ENCODE measurements around the gene CDC37. TPM values are rescaled to one million over a fixed set of nuclear protein-coding genes. Genes with fewer than 3 reads are reported as not detected.
"Not testable (repeated sequence)": the region's sequence is repeated elsewhere in the genome, so short reads cannot be mapped to it uniquely, and the experiment has no call there.

CDC37 gene
- total RNA-seq, 2 experiments from 2014 or later = 239 to 244 TPM

DNA sequence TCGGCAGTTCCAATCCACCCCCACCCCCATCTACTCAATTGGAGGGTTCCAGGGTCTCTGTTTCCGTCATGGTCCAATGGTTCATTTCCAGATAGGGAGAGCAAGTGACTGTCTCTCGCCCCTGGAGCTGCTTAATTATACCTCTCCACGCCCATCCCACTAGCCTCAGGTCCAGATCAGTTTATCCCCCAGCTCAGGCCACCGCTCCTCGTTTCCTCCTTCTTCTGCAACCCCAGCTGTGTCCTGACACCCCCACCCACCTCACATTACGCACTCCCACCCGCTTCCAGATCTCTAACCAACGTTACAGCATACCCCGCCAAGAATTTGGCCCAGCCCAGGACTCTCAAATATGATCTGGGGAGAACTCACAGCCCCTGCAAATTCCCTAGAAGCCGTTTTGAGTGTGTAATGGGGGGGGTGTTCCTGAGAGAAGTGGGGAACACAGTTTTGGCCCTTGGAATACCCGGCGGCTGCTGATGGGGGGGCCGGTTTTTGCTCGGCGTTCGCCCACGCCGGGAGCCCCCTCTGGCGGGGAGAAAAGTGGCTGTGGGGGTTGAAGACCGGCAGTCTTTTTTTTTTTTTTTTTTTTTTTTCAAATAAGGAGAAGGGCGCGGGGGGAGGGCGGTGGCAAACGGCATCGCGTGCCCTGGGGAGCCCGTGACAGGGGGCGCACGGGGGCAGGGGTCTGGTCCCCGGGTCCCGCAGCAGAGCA lies 15.3 kb upstream of the CDC37 start:
- ChIA-PET POLR2A (interaction anchor here (1.0 to 27.4 kb wide), 7 partner anchors 6 to 148 kb away, joined by 3 to 780 read pairs (median 4); partner anchors contain the start of genes CDC37, ICAM1, PDE4A and RAVER1), CTCF (interaction anchor here (0.6 to 22.3 kb wide), 9 partner anchors 4 to 446 kb away, joined by 3 to 707 read pairs (median 4); partner anchors contain the start of genes CDC37 and PDE4A)
- Mint-ChIP-seq H3K4me3 (peak overlapping the region; percentile 82), H3K4me1 (peaks cover 77% of the 10 kb centered on the region), H3K36me3 (ENCODE audit: low read depth) (peaks cover 31% of the 10 kb centered on the region), H3K27ac (peak overlapping the region; percentile 61), H3K27me3 (peaks cover 27% of the 10 kb centered on the region), H3K9me3 (no peaks in the 10 kb centered on the region)
- no peak for DNase-seq

DNA sequence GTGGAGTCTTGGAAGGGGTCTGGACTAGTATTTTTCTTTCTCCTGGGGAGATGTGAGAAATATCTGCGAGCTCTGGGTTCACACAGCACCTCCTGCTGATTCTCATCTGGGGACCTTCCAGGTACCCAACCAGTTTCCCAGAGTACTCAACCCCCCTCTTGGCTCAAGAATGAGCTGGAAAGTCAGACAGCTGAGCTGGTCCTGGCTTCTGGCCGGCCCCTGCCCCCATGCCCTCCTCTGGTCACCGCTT lies 14.8 kb upstream of the CDC37 start:
- Mint-ChIP-seq H3K9me3 (no peaks in the 10 kb centered on the region), H3K27me3 (peaks cover 26% of the 10 kb centered on the region), H3K4me3 (peak overlapping the region; percentile 82), H3K36me3 (ENCODE audit: low read depth) (peaks cover 27% of the 10 kb centered on the region), H3K27ac (peak overlapping the region; percentile 61), H3K4me1 (peaks cover 76% of the 10 kb centered on the region)
- DNase-seq = no peak
- CTCF ChIA-PET = interaction anchor here (0.6 to 22.3 kb wide), 9 partner anchors 4 to 446 kb away, joined by 3 to 707 read pairs (median 4); partner anchors contain the start of genes CDC37 and PDE4A
- POLR2A ChIA-PET = interaction anchor here (1.0 to 27.4 kb wide), 7 partner anchors 7 to 148 kb away, joined by 3 to 780 read pairs (median 4); partner anchors contain the start of genes CDC37, ICAM1, PDE4A and RAVER1

DNA sequence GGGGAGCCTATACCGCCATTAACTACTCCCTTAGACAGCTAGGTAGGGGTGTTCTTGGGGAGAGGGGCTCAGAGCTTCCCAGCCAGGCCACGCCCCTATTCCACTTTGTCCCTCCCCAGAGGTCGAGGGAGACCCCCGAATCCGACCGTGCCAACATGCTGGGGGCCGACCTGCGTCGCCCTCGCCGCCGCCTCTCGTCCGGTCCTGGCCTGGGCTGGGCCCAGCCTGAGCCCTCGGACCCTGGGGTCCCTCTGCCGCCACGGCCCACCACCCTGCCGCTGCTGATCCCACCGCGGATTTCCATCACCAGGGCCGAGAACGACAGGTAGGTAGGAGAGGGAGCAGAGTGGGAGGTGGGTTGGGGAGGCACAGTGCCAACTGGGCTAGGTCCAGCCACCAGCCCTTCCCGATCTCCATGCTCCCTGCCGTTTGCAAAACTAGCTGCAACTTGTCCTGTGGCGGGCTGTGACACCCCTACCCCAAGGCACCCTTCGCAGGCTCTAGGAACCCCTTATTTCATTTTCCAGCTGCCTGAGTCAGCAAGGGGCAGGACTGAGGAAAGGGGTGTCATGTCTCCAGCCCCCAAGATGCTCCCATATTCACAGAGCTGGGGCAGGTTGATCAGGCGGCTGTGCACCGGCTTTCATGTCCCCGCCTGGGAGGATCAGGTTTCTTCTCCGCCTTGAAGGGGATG lies 14.3 kb upstream of the CDC37 start:
- Mint-ChIP-seq H3K27ac (peak overlapping the region; percentile 61), H3K4me1 (peaks cover 74% of the 10 kb centered on the region), H3K9me3 (no peaks in the 10 kb centered on the region), H3K27me3 (peaks cover 26% of the 10 kb centered on the region), H3K36me3 (ENCODE audit: low read depth) (peaks cover 27% of the 10 kb centered on the region), H3K4me3 (peak overlapping the region; percentile 82)
- CTCF ChIA-PET = interaction anchor here (0.6 to 22.3 kb wide), 10 partner anchors 4 to 447 kb away, joined by 3 to 707 read pairs (median 4); partner anchors contain the start of genes CDC37, ICAM1, PDE4A and TYK2
- POLR2A ChIA-PET = interaction anchor here (1.0 to 27.4 kb wide), 6 partner anchors 7 to 147 kb away, joined by 3 to 780 read pairs (median 4); partner anchors contain the start of genes CDC37, ICAM1, PDE4A and RAVER1
- no peak for DNase-seq

DNA sequence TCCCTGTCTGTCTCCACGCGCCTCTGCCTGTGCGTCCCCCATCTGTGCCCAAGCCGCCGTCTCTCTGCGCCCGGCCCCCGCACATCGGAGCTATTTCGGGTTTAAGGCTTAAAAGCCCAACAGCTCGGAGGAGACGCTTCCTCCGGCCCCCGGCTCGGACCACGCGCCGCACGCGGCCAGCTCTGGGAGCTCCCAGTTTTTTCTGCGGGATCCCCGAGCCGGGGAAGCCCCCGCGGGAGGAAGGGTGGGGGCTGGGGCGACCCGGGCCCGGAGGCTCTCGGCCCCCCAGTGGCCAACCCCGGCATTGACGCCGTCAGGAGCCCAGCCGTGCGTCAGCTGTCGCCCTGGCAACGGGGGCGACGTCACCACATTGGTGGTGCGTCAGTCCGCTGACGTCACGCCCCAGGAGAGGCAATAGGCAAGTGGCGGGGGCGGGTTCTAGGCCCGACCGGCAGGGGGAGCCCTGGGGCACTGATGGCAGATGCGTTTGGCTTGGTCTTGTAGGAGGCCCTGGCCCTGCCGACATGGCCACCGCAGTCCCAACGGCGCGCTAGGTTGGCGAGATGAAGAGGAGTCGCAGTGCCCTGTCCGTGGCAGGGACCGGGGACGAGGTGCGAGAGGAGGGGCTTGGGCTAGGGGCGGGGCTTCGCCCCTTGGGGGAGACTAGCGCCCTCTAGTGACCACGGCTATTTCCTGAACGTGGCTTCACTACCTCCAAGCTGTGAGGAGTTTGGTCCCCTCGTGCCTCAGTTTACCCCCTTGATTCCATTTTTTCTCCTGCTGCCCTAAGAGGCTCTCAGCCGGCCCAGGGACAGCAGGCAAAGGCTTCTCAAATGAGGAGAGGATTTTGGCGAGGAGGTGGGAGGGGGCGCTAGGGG lies 13.3 kb upstream of the CDC37 start:
- peak overlapping the region; percentile 88 for H3K27ac Mint-ChIP-seq
- no peaks in the 10 kb centered on the region for H3K9me3 Mint-ChIP-seq
- peaks cover 21% of the 10 kb centered on the region for H3K36me3 Mint-ChIP-seq (ENCODE audit: low read depth)
- H3K4me1 Mint-ChIP-seq = peaks cover 74% of the 10 kb centered on the region
- ChIA-PET CTCF (interaction anchor here (0.6 to 22.3 kb wide), 14 partner anchors 6 to 312 kb away, joined by 3 to 707 read pairs (median 4); partner anchors contain the start of genes CDC37, ICAM1, PDE4A and TYK2), POLR2A (interaction anchor here (0.8 to 27.4 kb wide), 5 partner anchors 7 to 153 kb away, joined by 3 to 780 read pairs (median 4); partner anchors contain the start of genes CDC37, PDE4A, RAVER1 and TYK2)
- peaks cover 19% of the 10 kb centered on the region for H3K27me3 Mint-ChIP-seq
- peak overlapping the region; percentile 73 for H3K4me3 Mint-ChIP-seq
- peak; percentile 98 for DNase-seq

DNA sequence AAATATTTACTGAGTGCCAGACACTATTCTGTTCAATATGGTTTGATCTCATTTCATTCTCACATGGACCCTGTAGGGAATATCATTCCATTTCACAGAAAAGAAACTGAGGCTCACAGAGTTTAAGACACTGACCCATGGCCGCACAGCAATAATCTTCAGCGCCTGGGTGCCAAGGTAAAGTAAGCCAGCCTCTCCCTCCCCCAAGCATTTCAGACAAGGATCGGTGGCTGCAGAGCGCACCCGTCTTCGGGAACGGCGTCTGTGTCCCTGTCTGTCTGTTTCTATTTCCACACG lies 12.7 kb upstream of the CDC37 start:
- Mint-ChIP-seq H3K36me3 (ENCODE audit: low read depth) (peaks cover 16% of the 10 kb centered on the region), H3K27ac (peak overlapping the region; percentile 88), H3K4me1 (peaks cover 74% of the 10 kb centered on the region), H3K4me3 (peak overlapping the region; percentile 73), H3K27me3 (peaks cover 17% of the 10 kb centered on the region), H3K9me3 (no peaks in the 10 kb centered on the region)
- no peak for DNase-seq
- CTCF ChIA-PET = interaction anchor here (0.6 to 22.3 kb wide), 11 partner anchors 6 to 223 kb away, joined by 3 to 707 read pairs (median 4); partner anchors contain the start of genes CDC37, ICAM1 and PDE4A
- POLR2A ChIA-PET = interaction anchor here (1.0 to 27.4 kb wide), 3 partner anchors 6 to 35 kb away, joined by 3 to 780 read pairs (median 780); partner anchors contain the start of genes CDC37, PDE4A and TYK2

- DNase-seq = peak; percentile 51
- Mint-ChIP-seq H3K27ac (peak overlapping the region; percentile 95), H3K36me3 (ENCODE audit: low read depth) (peaks cover 30% of the 10 kb centered on the region), H3K4me3 (peak overlapping the region; percentile 52), H3K27me3 (peaks cover 3% of the 10 kb centered on the region), H3K4me1 (peaks cover 86% of the 10 kb centered on the region), H3K9me3 (no peaks in the 10 kb centered on the region)
- ChIA-PET CTCF (interaction anchor here (0.8 to 22.3 kb wide), 10 partner anchors 4 to 157 kb away, joined by 3 to 707 read pairs (median 4); partner anchors contain the start of genes CDC37, CDKN2D and PDE4A), POLR2A (interaction anchor here (0.8 to 27.4 kb wide), 8 partner anchors 3 to 191 kb away, joined by 3 to 780 read pairs (median 8); partner anchors contain the start of genes CDC37, ICAM1, KEAP1 and KRI1)
Measured at GRCh38 chr19:10412257-10412977, 9.1 kb upstream of the CDC37 start.

DNA sequence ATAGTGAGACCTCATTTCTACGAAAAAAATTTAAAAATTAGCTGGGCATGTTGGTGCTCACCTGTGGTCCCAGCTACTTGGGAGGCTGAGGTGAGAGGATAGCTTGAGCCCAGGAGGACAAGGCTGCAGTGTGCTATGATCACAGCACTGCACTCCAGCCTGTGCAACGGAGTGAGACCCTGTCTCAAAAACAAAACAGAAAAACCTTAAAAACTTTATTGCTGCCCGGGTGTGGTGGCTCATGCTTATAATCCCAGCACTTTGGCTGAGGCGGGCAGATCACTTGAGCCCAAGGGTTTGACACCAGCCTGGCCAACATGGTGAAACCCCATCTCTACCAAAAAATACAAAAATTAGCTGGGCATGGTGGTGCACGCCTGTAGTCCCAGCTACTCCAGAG lies 7.9 kb upstream of the CDC37 start:
- not testable (repeated sequence) for H3K9me3 Mint-ChIP-seq, H3K27me3 Mint-ChIP-seq, DNase-seq
- POLR2A ChIA-PET = interaction anchor here (1.3 to 27.4 kb wide), 4 partner anchors 1 to 156 kb away, joined by 4 to 780 read pairs (median 398); partner anchors contain the start of genes CDC37, KEAP1, KRI1 and PDE4A
- H3K27ac Mint-ChIP-seq = peak overlapping the region; percentile 95
- peaks cover 87% of the 10 kb centered on the region for H3K4me1 Mint-ChIP-seq
- H3K36me3 Mint-ChIP-seq (ENCODE audit: low read depth) = peaks cover 30% of the 10 kb centered on the region
- CTCF ChIA-PET = interaction anchor here (0.6 to 22.3 kb wide), 4 partner anchors 2 to 311 kb away, joined by 5 to 707 read pairs (median 358); partner anchors contain the start of genes CDC37, CDKN2D and PDE4A
- peak overlapping the region; percentile 33 for H3K4me3 Mint-ChIP-seq

GRCh38 chr19:10408511-10409283 lies 5.4 kb upstream of the CDC37 start:
- Mint-ChIP-seq H3K27ac (peak overlapping the region; percentile 95), H3K36me3 (ENCODE audit: low read depth) (peaks cover 30% of the 10 kb centered on the region), H3K4me1 (peaks cover 81% of the 10 kb centered on the region), H3K27me3 (no peaks in the 10 kb centered on the region), H3K4me3 (peak overlapping the region; percentile 75), H3K9me3 (no peaks in the 10 kb centered on the region)
- CTCF ChIA-PET = interaction anchor here (0.8 to 22.2 kb wide), 4 partner anchors 13 to 139 kb away, joined by 3 to 707 read pairs (median 3); partner anchors contain the start of gene PDE4A
- peak; percentile 87 for DNase-seq
- POLR2A ChIA-PET = interaction anchor here (1.0 to 24.6 kb wide), 6 partner anchors 16 to 149 kb away, joined by 3 to 780 read pairs (median 4); partner anchors contain the start of genes KEAP1, PDE4A, RAVER1 and TYK2

DNA sequence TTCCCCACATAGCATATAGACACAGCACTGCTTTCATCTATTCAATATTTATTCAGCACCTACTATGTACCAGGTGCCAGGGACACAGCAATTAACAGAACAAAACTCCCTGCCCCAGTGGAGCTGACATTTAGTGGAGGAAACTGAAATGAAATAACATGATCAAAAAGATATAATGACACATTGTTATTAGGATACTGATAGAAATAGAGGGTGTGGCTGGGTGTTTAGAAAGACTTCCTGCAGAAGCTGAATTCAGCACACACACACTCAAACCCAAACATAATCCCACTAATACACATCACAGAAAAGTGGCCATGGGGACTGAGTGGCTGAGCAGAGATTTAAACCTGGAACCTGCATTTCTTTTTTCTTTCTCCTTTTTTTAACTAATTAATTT lies 3.8 kb upstream of the CDC37 start:
- peaks cover 73% of the 10 kb centered on the region for H3K4me1 Mint-ChIP-seq
- H3K4me3 Mint-ChIP-seq = peak overlapping the region; percentile 83
- no peaks in the 10 kb centered on the region for H3K27me3 Mint-ChIP-seq
- ChIA-PET CTCF (interaction anchor here (1.0 to 22.2 kb wide), 3 partner anchors 15 to 77 kb away, joined by 3 to 707 read pairs (median 4); partner anchors contain the start of gene PDE4A), POLR2A (interaction anchor here (24.6 kb wide), 1 partner anchor 18 kb away, joined by 780 read pairs; the partner anchor contains the start of gene PDE4A)
- DNase-seq = no peak
- peak overlapping the region; percentile 95 for H3K27ac Mint-ChIP-seq
- H3K36me3 Mint-ChIP-seq (ENCODE audit: low read depth) = peaks cover 42% of the 10 kb centered on the region
- H3K9me3 Mint-ChIP-seq = no peaks in the 10 kb centered on the region

DNA sequence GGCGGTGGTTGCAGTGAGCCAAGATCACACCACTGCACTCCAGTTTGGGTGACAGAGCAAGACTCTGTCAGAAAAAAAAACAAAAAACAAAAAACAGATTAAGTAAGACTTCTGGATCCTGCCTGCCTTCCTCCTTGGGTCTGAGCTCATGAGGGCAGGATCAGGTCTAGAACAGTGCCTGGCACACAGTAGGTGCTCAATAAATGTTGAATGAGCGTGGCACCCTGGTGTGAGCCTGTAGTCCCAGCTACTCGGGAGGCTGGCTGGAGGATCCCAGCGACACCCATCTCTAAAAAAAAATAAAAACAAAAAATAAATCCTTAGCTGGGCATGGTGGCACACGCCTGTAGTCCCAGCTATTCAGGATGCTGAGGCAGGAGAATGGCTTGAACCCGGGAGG lies 2.8 kb upstream of the CDC37 start:
- Mint-ChIP-seq H3K9me3 (no peaks in the 10 kb centered on the region), H3K4me3 (peak overlapping the region; percentile 83), H3K27ac (peak overlapping the region; percentile 95), H3K4me1 (peaks cover 71% of the 10 kb centered on the region), H3K36me3 (ENCODE audit: low read depth) (peaks cover 47% of the 10 kb centered on the region), H3K27me3 (no peaks in the 10 kb centered on the region)
- ChIA-PET CTCF (interaction anchor here (0.6 to 22.2 kb wide), 12 partner anchors 16 to 295 kb away, joined by 3 to 707 read pairs (median 4); partner anchors contain the start of genes CDKN2D, ICAM1, PDE4A and QTRT1), POLR2A (interaction anchor here (0.8 to 24.6 kb wide), 9 partner anchors 19 to 212 kb away, joined by 3 to 780 read pairs (median 5); partner anchors contain the start of genes CDKN2D, DNMT1, ICAM1 and PDE4A)
- no peak for DNase-seq

Measured in activated CD4-positive, alpha-beta memory T cell treated with anti-CD3 and anti-CD28 coated beads, Interleukin-2, amount 10 ng/mL, durations not matched to agents 7 days and 5 days (primary cell).